Measurements from ENCODE around the gene TSPAN9. TPM values are rescaled to one million over a fixed set of nuclear protein-coding genes. Genes with fewer than 3 reads are reported as not detected.

The TSPAN9 gene
- total RNA-seq, 2 donors from 2014 or later = 41.9 to 50.0 TPM

DNA sequence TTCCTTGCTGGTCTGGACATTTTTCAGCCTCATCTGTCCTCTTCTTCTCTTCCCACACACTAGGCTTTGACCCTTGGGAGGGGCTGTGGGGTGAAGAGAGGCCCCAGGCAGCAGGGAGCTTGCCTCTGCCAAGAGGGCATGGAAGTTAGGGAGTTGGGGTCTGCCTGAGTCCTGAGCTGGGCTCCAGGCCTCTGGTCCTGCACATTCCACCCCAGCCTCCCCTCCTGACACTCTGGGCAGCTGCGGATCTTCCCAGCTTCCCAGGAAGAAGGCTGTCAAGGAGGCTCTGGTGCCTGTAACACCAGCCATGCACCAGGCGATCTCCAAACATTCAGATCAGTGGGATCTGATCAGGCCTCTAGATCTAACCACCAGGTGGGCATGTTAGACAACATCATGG is 244.7 kb downstream of the TSPAN9 start:
- WGBS = 100% methylated on average over 2 of the region's 2 CpGs
- no peaks in the 10 kb centered on the region for H3K27me3 ChIP-seq (replicated peaks; ENCODE audit: insufficient read depth)
- TF ChIP-seq POLR2AphosphoS5 (IDR thresholded peaks at IDR 0.05) = no peak
- TF ChIP-seq POLR2A (IDR thresholded peaks at IDR 0.05) = no peak
- TF ChIP-seq, protein P1, sequence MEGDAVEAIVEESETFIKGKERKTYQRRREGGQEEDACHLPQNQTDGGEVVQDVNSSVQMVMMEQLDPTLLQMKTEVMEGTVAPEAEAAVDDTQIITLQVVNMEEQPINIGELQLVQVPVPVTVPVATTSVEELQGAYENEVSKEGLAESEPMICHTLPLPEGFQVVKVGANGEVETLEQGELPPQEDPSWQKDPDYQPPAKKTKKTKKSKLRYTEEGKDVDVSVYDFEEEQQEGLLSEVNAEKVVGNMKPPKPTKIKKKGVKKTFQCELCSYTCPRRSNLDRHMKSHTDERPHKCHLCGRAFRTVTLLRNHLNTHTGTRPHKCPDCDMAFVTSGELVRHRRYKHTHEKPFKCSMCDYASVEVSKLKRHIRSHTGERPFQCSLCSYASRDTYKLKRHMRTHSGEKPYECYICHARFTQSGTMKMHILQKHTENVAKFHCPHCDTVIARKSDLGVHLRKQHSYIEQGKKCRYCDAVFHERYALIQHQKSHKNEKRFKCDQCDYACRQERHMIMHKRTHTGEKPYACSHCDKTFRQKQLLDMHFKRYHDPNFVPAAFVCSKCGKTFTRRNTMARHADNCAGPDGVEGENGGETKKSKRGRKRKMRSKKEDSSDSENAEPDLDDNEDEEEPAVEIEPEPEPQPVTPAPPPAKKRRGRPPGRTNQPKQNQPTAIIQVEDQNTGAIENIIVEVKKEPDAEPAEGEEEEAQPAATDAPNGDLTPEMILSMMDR (IDR thresholded peaks at IDR 0.05) = no peak
- no peak overlapping the region for H3K4me3 ChIP-seq
- no peaks in the 10 kb centered on the region for H3K4me1 ChIP-seq (replicated peaks)
- intact Hi-C loops (cut with DNase I) = no loop called here
- H3K27ac ChIP-seq = no peak overlapping the region
- DNase-seq (ENCODE audit: low spot score) = no peak
- no peaks in the 10 kb centered on the region for H3K9me3 ChIP-seq
- H3K36me3 ChIP-seq = no peaks in the 10 kb centered on the region

DNA sequence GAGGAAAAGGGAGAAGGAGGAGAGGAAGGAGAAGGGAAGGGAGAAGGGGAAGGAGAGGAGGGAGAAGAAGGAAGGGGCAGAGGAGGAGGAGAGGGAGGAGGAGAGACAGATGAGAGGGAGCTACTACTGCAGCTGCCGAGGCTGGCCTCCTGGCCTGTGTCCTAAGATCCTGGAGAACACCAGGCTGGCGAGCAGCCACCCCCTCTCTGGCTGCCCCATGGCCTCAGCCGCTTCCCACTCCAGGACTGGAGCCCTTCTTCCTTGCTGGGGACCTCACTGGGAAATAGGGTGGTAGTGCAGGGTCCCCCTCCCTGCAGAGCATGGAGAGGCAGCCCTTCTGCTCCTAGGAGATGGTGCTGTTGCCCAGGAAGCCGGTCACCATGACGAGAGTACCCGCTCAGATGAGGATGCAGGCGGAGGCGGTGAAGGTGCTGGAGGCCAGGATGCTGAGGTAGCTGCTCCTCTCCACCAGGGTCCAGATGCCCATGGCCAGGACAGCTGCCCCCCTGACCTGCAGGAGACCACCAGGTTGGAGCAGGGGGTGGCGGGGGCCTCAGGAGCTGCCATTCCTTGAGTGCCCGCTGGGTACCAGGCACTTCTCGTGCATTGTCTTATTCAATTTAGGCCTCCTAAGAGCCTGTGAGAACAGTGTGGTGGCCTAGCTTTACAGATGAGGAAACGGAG is 246.0 kb downstream of the TSPAN9 start:
- TF ChIP-seq, protein P1 (IDR thresholded peaks at IDR 0.05) = no peak
- no peak for TF ChIP-seq POLR2AphosphoS5 (IDR thresholded peaks at IDR 0.05)
- TF ChIP-seq POLR2A (IDR thresholded peaks at IDR 0.05) = no peak
- no peaks in the 10 kb centered on the region for H3K27me3 ChIP-seq (replicated peaks; ENCODE audit: insufficient read depth)
- no peak for DNase-seq (ENCODE audit: low spot score)
- H3K4me3 ChIP-seq = no peak overlapping the region
- intact Hi-C loops (cut with DNase I) = no loop called here
- no peak overlapping the region for H3K27ac ChIP-seq
- no peaks in the 10 kb centered on the region for H3K4me1 ChIP-seq (replicated peaks)
- no peaks in the 10 kb centered on the region for H3K36me3 ChIP-seq
- H3K9me3 ChIP-seq = no peaks in the 10 kb centered on the region
- 85% methylated on average over 12 of the region's 12 CpGs for WGBS

DNA sequence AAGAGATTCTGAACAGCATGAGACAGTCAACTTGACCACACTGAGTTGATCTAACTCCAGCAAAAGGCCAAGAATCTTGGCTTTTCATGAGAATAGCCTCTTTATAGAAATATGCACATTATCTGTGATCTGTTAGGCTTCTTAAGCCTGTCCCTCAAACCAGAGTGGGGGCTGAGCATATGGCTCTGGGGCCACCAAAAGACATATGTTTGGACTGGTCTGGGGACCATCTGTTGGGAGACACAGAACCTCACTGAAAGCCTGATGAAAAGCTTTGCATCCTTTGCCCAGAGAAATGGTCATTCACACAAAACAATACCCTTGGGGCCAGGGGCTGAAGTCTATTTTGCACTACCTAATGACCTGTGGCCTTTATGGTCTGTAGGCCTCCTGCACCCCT is 248.6 kb downstream of the TSPAN9 start:
- Histone ChIP-seq H3K4me3 (no peak overlapping the region), H3K36me3 (no peaks in the 10 kb centered on the region), H3K27me3 (replicated peaks; ENCODE audit: insufficient read depth) (no peaks in the 10 kb centered on the region), H3K27ac (no peak overlapping the region), H3K4me1 (replicated peaks) (no peaks in the 10 kb centered on the region), H3K9me3 (no peaks in the 10 kb centered on the region)
- TF ChIP-seq POLR2AphosphoS5 (IDR thresholded peaks at IDR 0.05) (no peak), POLR2A (IDR thresholded peaks at IDR 0.05) (no peak)
- TF ChIP-seq, protein P1 (IDR thresholded peaks at IDR 0.05) = no peak
- intact Hi-C loops (cut with DNase I) = no loop called here
- DNase-seq (ENCODE audit: low spot score) = no peak

DNA sequence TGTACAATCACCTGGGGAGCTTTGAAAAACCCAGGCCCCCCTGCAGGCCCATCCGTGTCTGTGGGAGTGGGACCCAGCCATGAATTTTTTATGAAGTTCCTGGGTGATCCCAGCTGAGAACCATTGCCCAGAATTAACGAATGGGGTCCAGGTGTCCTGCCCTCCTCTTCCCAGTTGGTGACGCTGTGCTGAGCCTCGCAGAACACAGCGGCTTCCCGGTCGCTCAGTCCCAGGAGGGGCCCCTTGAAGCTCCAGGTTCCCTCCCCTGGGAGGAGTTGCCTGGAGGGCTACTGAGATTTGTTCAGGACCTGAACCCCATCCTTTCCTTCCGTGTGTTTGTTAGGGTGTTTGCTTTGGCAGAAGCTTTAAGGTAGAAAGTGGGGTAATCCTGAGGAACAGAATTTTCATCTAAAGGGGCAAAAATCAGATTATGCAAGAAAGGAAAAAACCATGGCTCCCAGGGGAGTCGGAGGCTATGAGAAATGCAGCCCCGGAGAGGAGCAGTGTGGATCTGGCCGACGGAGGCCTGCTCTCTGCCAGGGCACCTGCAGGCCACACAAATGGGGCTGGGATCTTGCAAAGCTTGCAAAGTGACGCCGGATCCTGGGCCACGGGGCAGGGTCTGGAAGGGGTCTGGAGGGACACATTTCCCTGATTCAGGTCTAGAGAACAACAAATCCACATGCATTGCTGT is 249.1 kb downstream of the TSPAN9 start:
- Histone ChIP-seq H3K4me3 (no peak overlapping the region), H3K9me3 (no peaks in the 10 kb centered on the region), H3K27me3 (replicated peaks; ENCODE audit: insufficient read depth) (no peaks in the 10 kb centered on the region), H3K36me3 (no peaks in the 10 kb centered on the region), H3K27ac (no peak overlapping the region), H3K4me1 (replicated peaks) (no peaks in the 10 kb centered on the region)
- intact Hi-C loops (cut with DNase I) = no loop called here
- whole genome bisulfite sequencing = 65% methylated on average over 15 of the region's 15 CpGs
- TF ChIP-seq, protein P1 (IDR thresholded peaks at IDR 0.05) = no peak
- TF ChIP-seq POLR2AphosphoS5 (IDR thresholded peaks at IDR 0.05) (no peak), POLR2A (IDR thresholded peaks at IDR 0.05) (no peak)
- no peak for DNase-seq (ENCODE audit: low spot score)
